Fibroblast of lung (primary cell): Measurements from ENCODE around the gene TGM5. TPM values are rescaled to one million over a fixed set of nuclear protein-coding genes. Genes with fewer than 3 reads are reported as not detected.
"Not testable (repeated sequence)": the region's sequence is repeated elsewhere in the genome, so short reads cannot be mapped to it uniquely, and the experiment has no call there.

ENCODE experiments used
- DNase-seq, 2 donors: peaks; one replicate each; pipeline versions ENCODE4 v3.0.0 to v3.0.0-alpha.2; 2010; ENCODE audit warnings: low read depth in 2 of 2
- H2AFZ ChIP-seq: 2 replicates; pipeline ENCODE4 v1.5.1; 2012; ENCODE audit warnings: low read length, control low read depth, inconsistent platforms
- H3K27ac ChIP-seq: 2 replicates; pipeline ENCODE4 v1.5.1; 2011; ENCODE audit warnings: low read length, control low read depth; ENCODE audit not compliant: insufficient read depth
- H3K27me3 ChIP-seq: 2 replicates; pipeline ENCODE4 v1.5.1; 2011; ENCODE audit warnings: mild to moderate bottlenecking, low read length; ENCODE audit not compliant: control insufficient read depth, insufficient read depth
- H3K36me3 ChIP-seq: 2 replicates; pipeline ENCODE4 v1.5.1; 2011; ENCODE audit warnings: low read length; ENCODE audit not compliant: control insufficient read depth, insufficient read depth
- H3K4me1 ChIP-seq: 2 replicates; pipeline ENCODE4 v1.5.1; 2011; ENCODE audit warnings: low read length; ENCODE audit not compliant: control insufficient read depth, insufficient read depth; ENCODE audit errors: extremely low read depth
- H3K4me2 ChIP-seq: 2 replicates; pipeline ENCODE4 v1.5.1; 2011; ENCODE audit warnings: low read length, control low read depth; ENCODE audit not compliant: insufficient read depth; ENCODE audit errors: extremely low read depth
- H3K4me3 ChIP-seq, 4 experiments: fragments of 200-600 bp in 1 of 4; sonication (generic) in 1 of 4; replicated peaks in 1 of 4; 2 replicates each; pipeline ENCODE4 v1.5.1; 2011 to 2016; ENCODE audit warnings: low read length in 4 of 4, low read depth in 3 of 4, mild to moderate bottlenecking in 3 of 4, control low read depth in 2 of 4, inconsistent platforms in 1 of 4, mixed read lengths in 1 of 4; ENCODE audit not compliant: insufficient read depth in 1 of 4; ENCODE audit errors: control extremely low read depth in 1 of 4
- H3K79me2 ChIP-seq: 2 replicates; pipeline ENCODE4 v1.5.1; 2012; ENCODE audit warnings: mild to moderate bottlenecking, low read length, inconsistent platforms; ENCODE audit not compliant: control insufficient read depth, insufficient read depth
- H3K9ac ChIP-seq: 2 replicates; pipeline ENCODE4 v1.5.1; 2011; ENCODE audit warnings: mild to moderate bottlenecking, low read length, control low read depth; ENCODE audit not compliant: insufficient read depth
- H3K9me3 ChIP-seq: 2 replicates; pipeline ENCODE4 v1.5.1; 2012; ENCODE audit warnings: low read depth, low read length; ENCODE audit not compliant: control insufficient read depth, insufficient read depth
- H4K20me1 ChIP-seq: 2 replicates; pipeline ENCODE4 v1.5.1; 2011; ENCODE audit warnings: low read length; ENCODE audit not compliant: control insufficient read depth, insufficient read depth; ENCODE audit errors: extremely low read depth
- CTCF ChIP-seq, 2 donors: IDR thresholded peaks in 1 of 2; conservative IDR thresholded peaks in 1 of 2; 1 replicate in 1 of 2; 2 replicates in 1 of 2; pipeline ENCODE4 v1.5.1; 2011 to 2012; ENCODE audit warnings: low read length in 2 of 2, control low read depth in 1 of 2, inconsistent platforms in 1 of 2, low read depth in 1 of 2, mild to moderate bottlenecking in 1 of 2
- EZH2 ChIP-seq: IDR thresholded peaks from 2 replicates; pipeline ENCODE4 v1.5.1; 2012; ENCODE audit warnings: low read length, control low read depth, mild to moderate bottlenecking; ENCODE audit errors: missing control alignments
- polyA plus RNA-seq, 2 donors: library from polyadenylated mRNA; depleted of rRNA in 1 of 2; stranded (reverse) in 1 of 2; unstranded in 1 of 2; fragments of >200 nt; gene quantifications; 2 replicates each; pipeline ENCODE4 v1.2.1, GENCODE V29; 2011 to 2012; ENCODE audit warnings: missing spikeins in 1 of 2
- total RNA-seq: library from RNA; depleted of rRNA; stranded (reverse); fragments of >200 nt; gene quantifications from 2 replicates; pipeline ENCODE4 v1.2.1, GENCODE V29; 2014

Gene TGM5
- total and polyA plus RNA-seq, 2 donors (not counting 1 experiment from before 2014, with no cell fraction given), result under 0.01 to 0.03 TPM

- no peak overlapping the region for H3K27ac ChIP-seq
- H3K9me3 ChIP-seq, result no peaks in the 10 kb centered on the region
- no peaks in the 10 kb centered on the region for H3K79me2 ChIP-seq
- H3K27me3 ChIP-seq, result peaks cover 5% of the 10 kb centered on the region
- H3K9ac ChIP-seq, result no peak overlapping the region
- TF ChIP-seq EZH2 (no peak), CTCF (conservative IDR thresholded peaks at IDR 0.05 in 1 of 2, IDR thresholded peaks at IDR 0.05 in 1 of 2; ENCODE audit: low read depth in 1 of 2, low read length in 2 of 2) (no peak)
- no peak overlapping the region for H3K4me3 ChIP-seq
- H3K4me2 ChIP-seq, result no peak overlapping the region
- no peaks in the 10 kb centered on the region for H3K36me3 ChIP-seq
- no peak overlapping the region for H2AFZ ChIP-seq
- no peaks in the 10 kb centered on the region for H3K4me1 ChIP-seq
- DNase-seq, result no peak
- H4K20me1 ChIP-seq, result no peaks in the 10 kb centered on the region
Observed at GRCh38 chr15:43226436-43227305, 40.1 kb downstream of the TGM5 start.

GRCh38 chr15:43225950-43226255 is 40.8 kb downstream of the TGM5 start:
- H3K4me1 ChIP-seq, H3K9me3 ChIP-seq, DNase-seq: not testable (repeated sequence)

DNA sequence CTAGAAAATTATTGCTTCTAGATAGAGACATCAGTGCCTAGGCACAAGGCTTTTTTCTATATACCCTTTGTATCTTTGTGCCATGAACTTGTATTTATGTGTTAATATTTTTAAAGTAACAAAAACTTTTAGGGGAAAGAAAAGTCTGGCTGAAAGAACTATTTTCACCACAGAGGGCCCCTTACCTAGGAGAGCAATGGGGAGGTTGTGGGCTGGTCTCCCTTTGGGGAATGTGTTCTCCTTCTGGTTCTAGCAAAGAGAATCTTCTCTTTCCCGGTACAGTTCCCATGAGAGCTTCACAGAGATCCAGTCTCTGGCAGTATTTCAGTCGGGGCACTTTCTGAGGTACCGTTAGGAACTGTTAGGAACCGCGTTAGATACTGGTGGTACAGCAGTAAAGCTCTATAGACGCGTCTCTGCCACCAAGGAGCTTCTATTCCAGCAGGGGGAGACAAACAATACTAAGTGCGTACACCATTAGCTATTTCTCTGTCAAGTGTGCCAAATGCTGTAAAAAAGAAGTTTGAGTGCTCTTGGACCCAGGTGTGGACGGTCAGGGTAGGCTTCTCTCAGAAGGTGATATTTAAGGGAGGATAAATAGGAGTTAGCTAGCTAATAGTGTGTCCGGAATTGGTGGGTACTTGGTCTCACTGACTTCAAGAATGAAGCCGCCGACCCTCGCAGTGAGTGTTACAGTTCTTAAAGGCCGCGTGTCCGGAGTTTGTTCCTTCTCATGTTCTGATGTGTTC is 41.4 kb downstream of the TGM5 start:
- H2AFZ ChIP-seq, result no peak overlapping the region
- no peaks in the 10 kb centered on the region for H3K36me3 ChIP-seq

More at GRCh38 chr15:43225950-43226255, 40.8 kb downstream of the TGM5 start:
- not testable (repeated sequence) for H4K20me1 ChIP-seq, H3K27me3 ChIP-seq, H2AFZ ChIP-seq, H3K4me3 ChIP-seq, H3K4me2 ChIP-seq, H3K9ac ChIP-seq, H3K36me3 ChIP-seq, H3K27ac ChIP-seq, H3K79me2 ChIP-seq

More for the DNA sequence above, 41.4 kb downstream of the TGM5 start:
- no peaks in the 10 kb centered on the region for H3K9me3 ChIP-seq
- H3K4me3 ChIP-seq, result no peak overlapping the region
- H3K27me3 ChIP-seq, result peaks cover 5% of the 10 kb centered on the region
- peak; percentile 55 to 68 for DNase-seq
- no peak overlapping the region for H3K27ac ChIP-seq
- H3K4me1 ChIP-seq, result no peaks in the 10 kb centered on the region
- H3K9ac ChIP-seq, result no peak overlapping the region
- TF ChIP-seq EZH2, result no peak
- peak; percentile 85 to 87 for TF ChIP-seq CTCF (conservative IDR thresholded peaks at IDR 0.05 in 1 of 2, IDR thresholded peaks at IDR 0.05 in 1 of 2; ENCODE audit: low read depth in 1 of 2, low read length in 2 of 2)
- no peaks in the 10 kb centered on the region for H4K20me1 ChIP-seq
- H3K4me2 ChIP-seq, result no peak overlapping the region
- H3K79me2 ChIP-seq, result no peaks in the 10 kb centered on the region
